IPS-20b (cell line): ENCODE results near the gene RUBCN.
A peak's percentile ranks its signal among the peaks of the same experiment; 100 is the strongest.
"Not testable (repeated sequence)": the region's sequence is repeated elsewhere in the genome, so short reads cannot be mapped to it uniquely, and the experiment has no call there.

Experiments used
- H3K27ac ChIP-seq: one replicate; pipeline ENCODE4 v1.5.1; 2013; ENCODE audit warnings: low read length
- H3K27me3 ChIP-seq: 2 replicates; pipeline ENCODE4 v1.6.1; 2013; ENCODE audit warnings: mild to moderate bottlenecking, low read length, inconsistent platforms; ENCODE audit not compliant: insufficient read depth
- H3K36me3 ChIP-seq: 2 replicates; pipeline ENCODE4 v1.6.1; 2013; ENCODE audit warnings: low read depth, mild to moderate bottlenecking, inconsistent platforms, low read length, moderate library complexity; ENCODE audit not compliant: insufficient read depth
- H3K4me1 ChIP-seq: 2 replicates; pipeline ENCODE4 v1.6.1; 2013; ENCODE audit warnings: mild to moderate bottlenecking, control low read depth, inconsistent platforms, low read length, moderate library complexity; ENCODE audit not compliant: insufficient read depth
- H3K4me3 ChIP-seq: 2 replicates; pipeline ENCODE4 v1.5.1; 2013; ENCODE audit warnings: mild to moderate bottlenecking, low read length, inconsistent platforms
- H3K9ac ChIP-seq: 2 replicates; pipeline ENCODE4 v1.6.1; 2013; ENCODE audit warnings: low read depth, mild to moderate bottlenecking, inconsistent platforms, low read length, moderate library complexity
- H3K9me3 ChIP-seq: 2 replicates; pipeline ENCODE4 v1.6.1; 2013; ENCODE audit warnings: mild to moderate bottlenecking, low read depth, low read length, inconsistent platforms; ENCODE audit not compliant: insufficient read depth

RUBCN gene

DNA sequence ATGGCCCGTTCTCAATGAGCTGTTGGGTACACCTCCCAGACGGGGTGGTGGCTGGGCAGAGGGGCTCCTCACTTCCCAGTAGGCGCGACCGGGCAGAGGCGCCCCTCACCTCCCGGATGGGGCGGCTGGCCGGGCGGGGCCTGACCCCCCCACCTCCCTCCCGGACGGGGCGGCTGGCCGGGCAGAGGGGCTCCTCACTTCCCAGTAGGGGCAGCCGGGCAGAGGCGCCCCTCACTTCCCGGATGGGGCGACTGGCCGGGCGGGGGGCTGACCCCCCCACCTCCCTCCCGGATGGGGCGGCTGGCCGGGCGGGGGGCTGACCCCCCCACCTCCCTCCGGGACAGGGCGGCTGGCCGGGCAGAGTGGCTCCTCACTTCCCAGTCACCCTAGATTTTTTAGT, 5.2 kb downstream of the RUBCN start:
- H3K36me3 ChIP-seq, H3K27me3 ChIP-seq, H3K27ac ChIP-seq, H3K9me3 ChIP-seq, H3K9ac ChIP-seq, H3K4me3 ChIP-seq, H3K4me1 ChIP-seq: not testable (repeated sequence)

- H3K4me1 ChIP-seq, H3K27me3 ChIP-seq, H3K9ac ChIP-seq, H3K36me3 ChIP-seq, H3K9me3 ChIP-seq, H3K27ac ChIP-seq, H3K4me3 ChIP-seq: not testable (repeated sequence)
Observed at GRCh38 chr3:197730770-197731169, 5.9 kb downstream of the RUBCN start.

GRCh38 chr3:197730200-197730599, 6.5 kb downstream of the RUBCN start:
- H3K4me1 ChIP-seq: peaks cover 4% of the 10 kb centered on the region; the same call in 1 of the 2 replicates
- H3K36me3 ChIP-seq: no peaks in the 10 kb centered on the region
- no peak overlapping the region for H3K27ac ChIP-seq
- no peaks in the 10 kb centered on the region for H3K27me3 ChIP-seq
- no peaks in the 10 kb centered on the region for H3K9me3 ChIP-seq
- H3K9ac ChIP-seq: no peak overlapping the region
- no peak overlapping the region for H3K4me3 ChIP-seq

DNA sequence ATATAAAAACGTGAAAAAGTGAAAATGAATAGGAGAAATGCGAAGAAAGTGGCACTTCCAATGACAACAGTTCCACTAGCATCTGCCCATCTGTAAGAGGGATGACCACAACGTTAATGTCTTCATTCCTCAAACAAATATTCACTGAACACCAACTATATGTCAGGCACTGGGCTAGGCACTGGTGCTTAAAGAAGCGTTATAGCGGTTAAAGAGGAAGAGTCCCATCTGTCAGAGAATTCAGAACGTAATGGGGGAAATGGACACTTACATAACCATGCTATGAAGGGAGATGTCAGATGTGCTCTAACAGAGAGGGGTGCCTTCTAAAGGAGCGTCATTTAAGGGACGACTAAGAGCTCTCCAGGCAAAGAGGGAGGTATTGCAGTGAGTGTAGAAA, 8.2 kb downstream of the RUBCN start:
- H3K4me1 ChIP-seq: peaks cover 4% of the 10 kb centered on the region; the same call in 1 of the 2 replicates
- no peak overlapping the region for H3K9ac ChIP-seq
- H3K36me3 ChIP-seq: no peaks in the 10 kb centered on the region
- no peak overlapping the region for H3K27ac ChIP-seq
- no peak overlapping the region for H3K4me3 ChIP-seq
- no peaks in the 10 kb centered on the region for H3K27me3 ChIP-seq
- no peaks in the 10 kb centered on the region for H3K9me3 ChIP-seq

DNA sequence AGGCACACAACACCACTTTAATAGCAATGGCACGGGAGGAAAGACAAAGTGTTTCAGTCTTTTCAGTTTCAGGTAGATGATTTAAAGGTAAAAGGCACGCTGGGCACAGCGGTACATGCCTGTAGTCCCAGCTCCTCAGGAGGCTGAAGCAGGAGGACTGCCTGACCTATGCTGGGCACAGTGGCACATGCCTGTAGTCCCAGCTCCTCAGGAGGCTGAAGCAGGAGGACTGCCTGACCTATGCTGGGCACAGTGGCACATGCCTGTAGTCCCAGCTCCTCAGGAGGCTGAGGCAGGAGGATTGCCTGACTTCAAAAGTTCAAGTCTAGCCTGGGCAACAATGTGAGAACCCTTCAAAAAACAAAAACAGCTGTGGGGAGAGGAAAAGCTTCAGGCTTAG, 8.8 kb downstream of the RUBCN start:
- not testable (repeated sequence) for H3K27me3 ChIP-seq, H3K9me3 ChIP-seq, H3K4me3 ChIP-seq, H3K27ac ChIP-seq, H3K36me3 ChIP-seq, H3K4me1 ChIP-seq, H3K9ac ChIP-seq

DNA sequence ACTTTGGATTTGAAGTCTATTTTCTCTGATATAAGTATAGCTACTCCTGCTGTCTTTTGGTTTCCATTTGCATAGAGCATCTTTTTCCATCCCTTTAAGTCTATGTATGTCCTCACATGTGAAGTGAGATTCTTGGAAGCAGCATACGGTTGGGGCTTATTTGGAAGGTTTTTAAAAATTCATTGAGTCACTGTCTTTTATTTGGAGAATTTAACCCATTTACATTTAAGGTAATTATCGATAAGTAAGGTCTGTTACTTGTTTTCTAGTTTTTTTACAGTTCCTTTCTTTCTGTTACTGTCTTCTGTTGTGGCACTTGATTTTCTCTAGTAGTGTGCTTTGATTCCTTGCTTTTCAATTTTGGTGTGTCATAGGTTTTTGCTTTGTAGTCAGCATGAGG, 14.0 kb downstream of the RUBCN start:
- Histone ChIP-seq H3K36me3 (0 out of 2 replicates have a peak, but pooled peaks cover 3% of the 10 kb centered on the region), H3K4me1 (peaks cover 4% of the 10 kb centered on the region; the same call in 1 of the 2 replicates), H3K27ac (no peak overlapping the region), H3K9me3 (0 out of 2 replicates have a peak, but pooled peaks cover 5% of the 10 kb centered on the region), H3K9ac (no peak overlapping the region), H3K4me3 (no peak overlapping the region), H3K27me3 (no peaks in the 10 kb centered on the region)

- H3K27ac ChIP-seq: no peak overlapping the region
- H3K9ac ChIP-seq: no peak overlapping the region
- H3K4me1 ChIP-seq: peaks cover 2% of the 10 kb centered on the region; the same call in 1 of the 2 replicates
- no peak overlapping the region for H3K4me3 ChIP-seq
- H3K27me3 ChIP-seq: no peaks in the 10 kb centered on the region
- peaks cover 7% of the 10 kb centered on the region; the same call in 1 of the 2 replicates for H3K36me3 ChIP-seq
- 0 out of 2 replicates have a peak, but pooled peaks cover 5% of the 10 kb centered on the region for H3K9me3 ChIP-seq
Observed at GRCh38 chr3:197720694-197721093, 16.0 kb downstream of the RUBCN start.

GRCh38 chr3:197718891-197719290, 17.8 kb downstream of the RUBCN start:
- Histone ChIP-seq H3K27ac (no peak overlapping the region), H3K9ac (no peak overlapping the region), H3K27me3 (no peaks in the 10 kb centered on the region), H3K4me3 (no peak overlapping the region), H3K4me1 (no peaks in the 10 kb centered on the region), H3K36me3 (peaks cover 7% of the 10 kb centered on the region; the same call in 1 of the 2 replicates), H3K9me3 (0 out of 2 replicates have a peak, but pooled peaks cover 5% of the 10 kb centered on the region)

DNA sequence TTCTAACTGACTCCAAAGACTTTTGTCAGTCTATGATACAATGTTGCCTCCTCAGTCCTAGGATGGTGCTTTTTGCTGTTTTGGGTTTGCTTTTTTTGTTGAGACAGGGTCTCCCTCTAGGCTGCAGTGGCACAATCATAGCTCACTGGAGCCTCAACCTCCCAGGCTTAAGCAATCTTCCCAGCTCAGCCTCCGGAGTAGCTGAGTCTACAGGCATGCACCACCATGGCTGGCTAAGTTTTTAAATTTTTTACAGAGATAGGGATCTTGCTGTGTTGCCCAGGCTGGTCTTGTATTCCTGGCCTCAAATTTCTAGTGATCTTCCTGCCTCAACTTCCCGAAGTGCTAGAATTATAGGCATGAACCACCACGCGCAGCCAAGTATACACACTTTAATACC, 22.5 kb downstream of the RUBCN start:
- Histone ChIP-seq H3K27me3 (no peaks in the 10 kb centered on the region), H3K9ac (no peak overlapping the region), H3K27ac (no peak overlapping the region), H3K4me3 (no peak overlapping the region), H3K4me1 (0 out of 2 replicates have a peak, but pooled peaks cover 3% of the 10 kb centered on the region), H3K9me3 (no peaks in the 10 kb centered on the region), H3K36me3 (peaks cover 4% of the 10 kb centered on the region; the same call in 1 of the 2 replicates)

- Histone ChIP-seq H3K27ac (no peak overlapping the region), H3K9me3 (no peaks in the 10 kb centered on the region), H3K36me3 (peaks cover 4% of the 10 kb centered on the region; the same call in 1 of the 2 replicates), H3K4me1 (0 out of 2 replicates have a peak, but pooled peaks cover 3% of the 10 kb centered on the region), H3K9ac (no peak overlapping the region), H3K4me3 (no peak overlapping the region), H3K27me3 (no peaks in the 10 kb centered on the region)
Observed at GRCh38 chr3:197713477-197713822, 23.3 kb downstream of the RUBCN start.

GRCh38 chr3:197711973-197712707, 24.6 kb downstream of the RUBCN start:
- no peaks in the 10 kb centered on the region for H3K9me3 ChIP-seq
- peaks cover 4% of the 10 kb centered on the region; the same call in 1 of the 2 replicates for H3K36me3 ChIP-seq
- peak overlapping the region; percentile 34; the same call in 1 of the 2 replicates for H3K4me3 ChIP-seq
- no peak overlapping the region for H3K27ac ChIP-seq
- peak overlapping the region; percentile 63; the same call in 1 of the 2 replicates for H3K9ac ChIP-seq
- H3K4me1 ChIP-seq: 0 out of 2 replicates have a peak, but pooled peaks cover 3% of the 10 kb centered on the region
- H3K27me3 ChIP-seq: no peaks in the 10 kb centered on the region

GRCh38 chr3:197710965-197711364, 25.7 kb downstream of the RUBCN start:
- H3K9me3 ChIP-seq, H3K36me3 ChIP-seq, H3K27ac ChIP-seq, H3K4me3 ChIP-seq, H3K4me1 ChIP-seq, H3K27me3 ChIP-seq, H3K9ac ChIP-seq: not testable (repeated sequence)
